H7 (cell line): ENCODE results near the gene TNP2. TPM values are rescaled to one million over a fixed set of nuclear protein-coding genes. Genes with fewer than 3 reads are reported as not detected.
A peak's percentile ranks its signal among the peaks of the same experiment; 100 is the strongest.
"Not testable (repeated sequence)": the region's sequence is repeated elsewhere in the genome, so short reads cannot be mapped to it uniquely, and the experiment has no call there.

Experiments
- DNase-seq: peaks from one replicate; pipeline ENCODE4 v3.0.0; 2012
- H3K27me3 ChIP-seq: 2 replicates; pipeline ENCODE4 v1.6.0; 2011; ENCODE audit warnings: mild to moderate bottlenecking, low read length; ENCODE audit not compliant: control insufficient read depth, insufficient read depth
- H3K36me3 ChIP-seq: replicated peaks from 2 replicates; pipeline ENCODE4 v1.5.1; 2011; ENCODE audit warnings: low read length; ENCODE audit not compliant: control insufficient read depth, insufficient read depth
- H3K4me3 ChIP-seq: 2 replicates; pipeline ENCODE4 v1.5.1; 2011; ENCODE audit warnings: low read depth, mild to moderate bottlenecking, control low read depth, low read length, moderate library complexity; ENCODE audit not compliant: insufficient read depth
- total RNA-seq: library from RNA; depleted of rRNA; stranded (reverse); fragments of >200 nt; shearing (Covaris generic); gene quantifications from 2 replicates; pipeline ENCODE4 v1.2.3, GENCODE V29; 2014

Gene TNP2
- total RNA-seq, 1 experiment from 2014 or later = not detected

- Histone ChIP-seq H3K4me3 (no peak overlapping the region), H3K27me3 (no peaks in the 10 kb centered on the region), H3K36me3 (no peaks in the 10 kb centered on the region)
- no peak for DNase-seq
Observed at GRCh38 chr16:11306997-11307638, 38.0 kb upstream of the TNP2 start.

- no peaks in the 10 kb centered on the region for H3K27me3 ChIP-seq
- no peak overlapping the region for H3K4me3 ChIP-seq
- H3K36me3 ChIP-seq = no peaks in the 10 kb centered on the region
- no peak for DNase-seq
Observed at GRCh38 chr16:11306381-11306780, 37.3 kb upstream of the TNP2 start.

GRCh38 chr16:11303405-11304138, 34.4 kb upstream of the TNP2 start:
- DNase-seq = no peak

GRCh38 chr16:11302977-11303376, 33.9 kb upstream of the TNP2 start:
- no peaks in the 10 kb centered on the region for H3K27me3 ChIP-seq
- H3K36me3 ChIP-seq = no peaks in the 10 kb centered on the region
- H3K4me3 ChIP-seq = no peak overlapping the region
- DNase-seq = no peak

More at GRCh38 chr16:11303405-11304138, 34.4 kb upstream of the TNP2 start:
- no peaks in the 10 kb centered on the region for H3K36me3 ChIP-seq
- no peak overlapping the region for H3K4me3 ChIP-seq
- no peaks in the 10 kb centered on the region for H3K27me3 ChIP-seq

- no peak for DNase-seq
- H3K36me3 ChIP-seq = no peaks in the 10 kb centered on the region
- no peaks in the 10 kb centered on the region for H3K27me3 ChIP-seq
- H3K4me3 ChIP-seq = no peak overlapping the region
Observed at GRCh38 chr16:11301645-11302501, 32.7 kb upstream of the TNP2 start.

GRCh38 chr16:11300560-11300892, 31.4 kb upstream of the TNP2 start:
- Histone ChIP-seq H3K27me3 (no peaks in the 10 kb centered on the region), H3K4me3 (no peak overlapping the region), H3K36me3 (no peaks in the 10 kb centered on the region)
- DNase-seq = no peak

- no peaks in the 10 kb centered on the region for H3K27me3 ChIP-seq
- H3K4me3 ChIP-seq = no peak overlapping the region
- no peak for DNase-seq
- no peaks in the 10 kb centered on the region for H3K36me3 ChIP-seq
Observed at GRCh38 chr16:11299865-11300559, 30.9 kb upstream of the TNP2 start.

- H3K27me3 ChIP-seq, DNase-seq, H3K4me3 ChIP-seq, H3K36me3 ChIP-seq: not testable (repeated sequence)
Observed at GRCh38 chr16:11298950-11299547, 29.9 kb upstream of the TNP2 start.

- H3K27me3 ChIP-seq = no peaks in the 10 kb centered on the region
- no peak for DNase-seq
- H3K36me3 ChIP-seq = no peaks in the 10 kb centered on the region
- H3K4me3 ChIP-seq = no peak overlapping the region
Observed at GRCh38 chr16:11298143-11298900, 29.2 kb upstream of the TNP2 start.

GRCh38 chr16:11297492-11298142, 28.5 kb upstream of the TNP2 start:
- Histone ChIP-seq H3K27me3 (no peaks in the 10 kb centered on the region), H3K36me3 (no peaks in the 10 kb centered on the region), H3K4me3 (no peak overlapping the region)
- DNase-seq = peak; percentile 85

GRCh38 chr16:11296706-11297491, 27.8 kb upstream of the TNP2 start:
- Histone ChIP-seq H3K27me3 (no peaks in the 10 kb centered on the region), H3K36me3 (no peaks in the 10 kb centered on the region)
- DNase-seq = no peak

GRCh38 chr16:11296351-11296705, 27.2 kb upstream of the TNP2 start:
- Histone ChIP-seq H3K36me3 (no peaks in the 10 kb centered on the region), H3K4me3 (no peak overlapping the region), H3K27me3 (no peaks in the 10 kb centered on the region)
- DNase-seq = no peak

More at GRCh38 chr16:11296706-11297491, 27.8 kb upstream of the TNP2 start:
- no peak overlapping the region for H3K4me3 ChIP-seq

- no peak overlapping the region for H3K4me3 ChIP-seq
- DNase-seq = no peak
- no peaks in the 10 kb centered on the region for H3K36me3 ChIP-seq
- H3K27me3 ChIP-seq = no peaks in the 10 kb centered on the region
Observed at GRCh38 chr16:11295672-11296071, 26.5 kb upstream of the TNP2 start.
